Peyer's patch (tissue), 4 donors: ENCODE measurements around the gene NOC4L. TPM values are rescaled to one million over a fixed set of nuclear protein-coding genes. Genes with fewer than 3 reads are reported as not detected.

Experiments
- DNase-seq, 3 donors: peaks; one replicate each; pipeline ENCODE4 v3.0.0-alpha.2; 2017 to 2019
- H3K27ac ChIP-seq, 4 donors: fragments of 200-600 bp; sonication (generic); one replicate each; pipeline ENCODE4 v1.5.1; 2016 to 2019
- H3K27me3 ChIP-seq, 2 donors: fragments of 200-600 bp; sonication (generic); one replicate each; pipeline ENCODE4 v1.5.1; 2019
- H3K36me3 ChIP-seq, 3 donors: fragments of 200-600 bp; sonication (generic); one replicate each; pipeline ENCODE4 v1.5.1; 2016 to 2019
- H3K4me1 ChIP-seq, 4 donors: fragments of 200-600 bp; sonication (generic); one replicate each; pipeline ENCODE4 v1.5.1; 2016 to 2019
- H3K4me3 ChIP-seq, 4 donors: fragments of 200-600 bp; sonication (generic); 1 replicate in 3 of 4; 2 replicates in 1 of 4; pipeline ENCODE4 v1.5.1; 2016 to 2019; ENCODE audit warnings: mild to moderate bottlenecking in 1 of 4
- H3K9me3 ChIP-seq, 4 donors: fragments of 200-600 bp; sonication (generic); one replicate each; pipeline ENCODE4 v1.5.1; 2016 to 2019; ENCODE audit warnings: mild to moderate bottlenecking in 1 of 4
- POLR2A ChIP-seq, 2 donors: fragments of 450-650 bp; IDR thresholded peaks; one replicate each; pipeline ENCODE4 v1.5.1; 2017; ENCODE audit warnings: antibody characterized with exemption in 2 of 2, mild to moderate bottlenecking in 2 of 2, moderate library complexity in 2 of 2
- total RNA-seq, 4 donors: library from RNA; depleted of rRNA; stranded (reverse); fragments of >200 nt; gene quantifications; one replicate each; pipeline ENCODE4 v1.1.0, GENCODE V29; 2016
- TF ChIP-seq, protein P1 (sequence below), 6 experiments: fragments of 450-650 bp in 4 of 6; fragments of 200-600 bp in 2 of 6; sonication (generic) in 1 of 6; IDR thresholded peaks; one replicate each; pipeline ENCODE4 v1.5.1; 2017 to 2019; ENCODE audit warnings: antibody characterized with exemption in 6 of 6, mild to moderate bottlenecking in 3 of 6, moderate library complexity in 1 of 6

NOC4L gene
- total RNA-seq, 4 donors from 2014 or later: 8.9 to 47.0 (median 12.2) TPM

DNA sequence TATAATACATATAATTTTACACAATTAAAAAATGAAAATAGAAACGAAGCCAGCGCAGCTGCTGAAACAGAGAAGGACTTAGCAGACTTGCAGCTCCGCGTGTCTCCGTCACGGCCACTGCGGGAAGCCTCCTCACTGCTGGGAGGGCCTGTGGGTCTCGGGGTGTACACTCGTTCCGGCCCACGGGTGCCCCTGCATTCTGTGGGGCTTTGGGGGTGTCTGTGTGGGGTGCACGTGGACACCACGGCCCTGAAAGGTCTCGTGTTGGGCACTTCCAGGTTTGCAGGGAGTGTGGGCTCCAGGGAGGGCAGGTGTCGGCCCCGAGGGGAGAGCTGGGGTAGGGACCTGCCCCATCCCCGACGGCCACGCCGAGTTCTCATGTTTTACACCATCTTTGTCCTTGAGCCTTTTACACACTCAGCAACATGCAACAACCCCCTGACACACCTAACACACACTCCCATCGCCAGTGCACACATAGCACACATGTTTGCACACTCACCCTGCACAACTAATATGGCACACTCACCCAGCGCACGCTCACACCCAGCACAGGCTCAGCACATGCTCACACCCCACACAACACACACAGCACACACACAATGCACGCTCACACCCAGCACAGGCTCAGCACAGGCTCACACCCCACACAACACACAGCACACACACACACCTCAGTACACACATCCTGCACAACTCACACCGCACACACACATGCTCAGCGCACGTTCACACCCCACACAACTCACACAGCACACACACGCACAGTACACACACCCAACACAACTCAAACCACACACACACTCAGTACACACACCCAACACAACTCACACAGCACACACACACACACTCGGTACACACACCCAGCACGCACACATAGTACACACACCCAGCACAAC is 36.6 kb downstream of the NOC4L start:
- DNase-seq: no peak
- Histone ChIP-seq H3K4me3 (no peak overlapping the region), H3K27ac (no peak overlapping the region), H3K9me3 (peaks cover 0 to 6% (median 0%) of the 10 kb centered on the region in 4 donors), H3K36me3 (no peaks in the 10 kb centered on the region), H3K4me1 (no peaks in the 10 kb centered on the region), H3K27me3 (no peaks in the 10 kb centered on the region)
- no peak for TF ChIP-seq POLR2A (IDR thresholded peaks at IDR 0.05)
- TF ChIP-seq, protein P1, sequence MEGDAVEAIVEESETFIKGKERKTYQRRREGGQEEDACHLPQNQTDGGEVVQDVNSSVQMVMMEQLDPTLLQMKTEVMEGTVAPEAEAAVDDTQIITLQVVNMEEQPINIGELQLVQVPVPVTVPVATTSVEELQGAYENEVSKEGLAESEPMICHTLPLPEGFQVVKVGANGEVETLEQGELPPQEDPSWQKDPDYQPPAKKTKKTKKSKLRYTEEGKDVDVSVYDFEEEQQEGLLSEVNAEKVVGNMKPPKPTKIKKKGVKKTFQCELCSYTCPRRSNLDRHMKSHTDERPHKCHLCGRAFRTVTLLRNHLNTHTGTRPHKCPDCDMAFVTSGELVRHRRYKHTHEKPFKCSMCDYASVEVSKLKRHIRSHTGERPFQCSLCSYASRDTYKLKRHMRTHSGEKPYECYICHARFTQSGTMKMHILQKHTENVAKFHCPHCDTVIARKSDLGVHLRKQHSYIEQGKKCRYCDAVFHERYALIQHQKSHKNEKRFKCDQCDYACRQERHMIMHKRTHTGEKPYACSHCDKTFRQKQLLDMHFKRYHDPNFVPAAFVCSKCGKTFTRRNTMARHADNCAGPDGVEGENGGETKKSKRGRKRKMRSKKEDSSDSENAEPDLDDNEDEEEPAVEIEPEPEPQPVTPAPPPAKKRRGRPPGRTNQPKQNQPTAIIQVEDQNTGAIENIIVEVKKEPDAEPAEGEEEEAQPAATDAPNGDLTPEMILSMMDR (IDR thresholded peaks at IDR 0.05): no peak

DNA sequence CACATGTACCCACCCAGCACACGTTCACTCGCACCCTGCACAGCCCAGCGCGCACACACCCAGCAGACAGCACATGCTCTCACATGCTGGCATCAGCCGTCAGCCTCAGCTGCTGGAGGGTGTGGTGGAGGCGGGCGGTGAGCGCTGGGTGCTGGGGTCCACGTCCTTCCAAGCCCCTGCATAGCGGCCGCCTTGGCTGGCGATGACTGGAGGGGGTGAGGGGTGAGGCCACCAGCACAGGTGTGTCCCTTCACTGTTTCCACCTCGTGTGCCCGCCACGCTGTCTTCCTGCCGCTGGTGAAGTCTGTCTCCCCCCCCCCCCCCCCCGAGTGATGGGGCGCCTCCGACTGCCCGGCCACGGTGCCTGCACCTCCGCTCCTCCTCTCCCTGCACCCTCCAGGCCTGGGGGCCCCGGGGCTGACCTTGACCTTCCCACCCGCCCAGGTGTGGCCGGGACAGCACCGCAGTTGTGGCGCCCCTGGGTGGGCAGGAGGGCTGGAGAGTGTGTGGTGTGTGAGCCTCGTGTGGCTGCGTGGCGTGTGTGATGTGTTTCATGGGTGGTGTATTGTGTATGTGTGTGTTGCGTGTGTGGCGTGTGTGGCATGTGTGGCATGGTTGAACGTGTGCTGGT is 37.4 kb downstream of the NOC4L start:
- no peak overlapping the region for H3K27ac ChIP-seq
- peaks cover 0 to 11% (median 0%) of the 10 kb centered on the region in 4 donors for H3K9me3 ChIP-seq
- H3K27me3 ChIP-seq: no peaks in the 10 kb centered on the region
- H3K4me3 ChIP-seq: no peak overlapping the region
- H3K4me1 ChIP-seq: no peaks in the 10 kb centered on the region
- no peak for TF ChIP-seq POLR2A (IDR thresholded peaks at IDR 0.05)
- TF ChIP-seq, protein P1 (IDR thresholded peaks at IDR 0.05): no peak
- DNase-seq: no peak
- H3K36me3 ChIP-seq: no peaks in the 10 kb centered on the region

DNA sequence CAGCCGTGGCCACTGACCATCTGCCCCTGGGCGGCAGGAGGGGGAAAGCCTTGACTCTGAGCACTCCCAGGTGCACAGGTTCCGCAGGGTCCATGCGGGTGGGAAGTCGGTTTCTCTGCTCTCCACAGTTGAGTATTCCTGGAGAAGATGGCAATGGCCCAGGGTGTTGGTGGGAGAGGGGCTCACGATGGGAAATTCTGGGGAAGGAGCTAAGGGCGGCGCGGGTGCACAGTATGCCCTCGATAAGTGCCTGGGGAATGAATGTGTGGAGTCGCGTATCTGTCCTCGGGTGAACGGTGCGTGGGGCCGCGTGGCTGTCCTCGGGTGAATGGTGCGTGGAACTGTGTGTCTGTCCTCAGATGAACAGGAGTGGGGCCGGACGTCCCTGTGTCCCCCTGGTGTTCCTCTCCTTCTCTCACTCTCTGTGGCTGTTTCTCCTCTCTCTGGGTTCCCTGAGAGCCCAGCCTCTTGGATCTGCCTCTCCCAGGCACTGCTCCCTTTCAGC is 38.0 kb downstream of the NOC4L start:
- Histone ChIP-seq H3K4me3 (no peak overlapping the region), H3K36me3 (no peaks in the 10 kb centered on the region), H3K27me3 (no peaks in the 10 kb centered on the region), H3K4me1 (no peaks in the 10 kb centered on the region), H3K9me3 (peaks cover 0 to 14% (median 0%) of the 10 kb centered on the region in 4 donors), H3K27ac (no peak overlapping the region)
- no peak for DNase-seq
- TF ChIP-seq POLR2A (IDR thresholded peaks at IDR 0.05): no peak
- TF ChIP-seq, protein P1 (IDR thresholded peaks at IDR 0.05): no peak

DNA sequence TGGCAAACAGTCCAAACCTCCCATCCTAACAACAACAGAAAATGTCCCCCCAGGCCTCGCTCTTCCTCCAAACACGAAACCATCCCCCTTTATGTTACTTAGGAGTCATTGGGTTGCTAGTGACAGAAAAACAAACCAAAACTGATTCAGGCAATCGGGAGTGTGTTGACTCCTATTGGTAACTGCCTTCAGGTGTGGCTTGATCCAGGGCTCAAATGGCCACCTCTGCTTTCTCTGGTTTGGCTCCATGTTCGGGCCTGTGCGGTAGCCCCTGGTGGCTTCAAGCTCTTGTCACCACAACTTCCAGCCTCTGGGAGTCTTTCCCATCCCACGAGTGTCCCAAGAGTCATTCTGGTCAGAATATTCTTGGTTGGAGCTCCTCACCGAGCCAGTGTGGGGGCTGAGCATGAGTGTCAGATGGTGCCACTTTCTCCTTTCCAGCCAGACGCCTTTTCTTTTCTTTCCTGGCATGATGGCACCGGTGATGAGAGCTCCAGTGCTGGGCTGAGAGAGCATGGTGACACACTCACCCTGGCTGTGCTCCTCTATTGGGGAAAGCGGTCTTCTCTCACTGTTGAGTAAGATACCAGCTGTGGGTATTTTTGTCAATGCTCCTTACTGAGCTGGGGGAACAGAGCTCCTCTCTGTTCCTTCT is 38.6 kb downstream of the NOC4L start:
- H3K27me3 ChIP-seq: no peaks in the 10 kb centered on the region
- TF ChIP-seq, protein P1 (IDR thresholded peaks at IDR 0.05): no peak
- TF ChIP-seq POLR2A (IDR thresholded peaks at IDR 0.05): no peak
- H3K9me3 ChIP-seq: peaks cover 0 to 19% (median 0%) of the 10 kb centered on the region in 4 donors

DNA sequence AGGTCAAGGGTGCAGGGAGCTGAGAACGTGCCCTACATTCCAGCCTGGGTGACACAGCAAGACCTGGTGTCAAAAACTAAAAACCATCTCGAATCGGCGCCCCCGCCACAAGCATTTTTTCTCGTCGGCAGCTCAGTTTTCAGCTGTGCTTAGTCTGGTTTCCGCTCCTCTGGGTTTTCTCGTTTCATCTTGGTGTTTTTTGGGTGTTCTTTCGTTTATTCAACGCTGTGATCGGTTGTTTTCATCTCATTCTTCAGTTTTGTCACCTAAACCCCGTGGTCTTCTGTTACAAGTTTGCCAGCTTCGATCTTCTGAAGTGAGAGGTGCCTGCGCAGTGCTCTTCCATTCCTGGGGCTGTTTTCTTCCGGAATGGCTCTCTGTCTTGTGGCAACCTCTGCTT is 41.4 kb downstream of the NOC4L start:
- Histone ChIP-seq H3K27me3 (no peaks in the 10 kb centered on the region), H3K4me1 (peaks cover 0 to 13% (median 7%) of the 10 kb centered on the region in 4 donors), H3K27ac (peak overlapping the region in 3 of 4 donors; percentile 15 to 63 (median 49)), H3K36me3 (no peaks in the 10 kb centered on the region), H3K4me3 (peak overlapping the region in 2 of 4 donors; percentile 1 to 17), H3K9me3 (peaks cover 0 to 20% (median 0%) of the 10 kb centered on the region in 4 donors)
- TF ChIP-seq, protein P1 (IDR thresholded peaks at IDR 0.05): no peak
- TF ChIP-seq POLR2A (IDR thresholded peaks at IDR 0.05): no peak
- DNase-seq: no peak

More for the DNA sequence above, 38.6 kb downstream of the NOC4L start:
- no peak overlapping the region for H3K27ac ChIP-seq
- H3K4me3 ChIP-seq: no peak overlapping the region
- H3K4me1 ChIP-seq: no peaks in the 10 kb centered on the region
- DNase-seq: no peak
- no peaks in the 10 kb centered on the region for H3K36me3 ChIP-seq
